K562 (cell line): Measurements from ENCODE around the gene KCP. TPM values are rescaled to one million over a fixed set of nuclear protein-coding genes. Genes with fewer than 3 reads are reported as not detected.
A peak's percentile ranks its signal among the peaks of the same experiment; 100 is the strongest.

Experiments used
- BRCA1 ChIP-seq, 2 experiments: fragments of 450-650 bp in 1 of 2; sonication (generic) in 1 of 2; formaldehyde crosslinking in 1 of 2; IDR thresholded peaks; 2 replicates each; pipeline versions ENCODE4 v1.5.0 to v1.6.1; 2017 to 2020; ENCODE audit warnings: mild to moderate bottlenecking in 1 of 2, missing genetic modification reagents in 1 of 2
- DACH1 ChIP-seq: fragments of 450-650 bp; IDR thresholded peaks from 2 replicates; pipeline ENCODE4 v1.6.1; 2018; ENCODE audit not compliant: partially characterized antibody
- NFIC ChIP-seq: fragments of 450-650 bp; IDR thresholded peaks from 2 replicates; pipeline ENCODE4 v1.6.1; 2017; ENCODE audit warnings: mild to moderate bottlenecking, inconsistent platforms
- RBM22 ChIP-seq: fragments of 200-400 bp; formaldehyde crosslinking; IDR thresholded peaks from 2 replicates; pipeline ENCODE4 v1.6.1; 2018; ENCODE audit warnings: low read length, low read depth; ENCODE audit not compliant: poor library complexity, severe bottlenecking
- TEAD2 ChIP-seq: fragments of 450-650 bp; IDR thresholded peaks from 2 replicates; pipeline ENCODE4 v1.6.1; 2016; ENCODE audit warnings: missing genetic modification characterization, control low read depth, missing compliant biosample characterization
- ZKSCAN1 ChIP-seq: fragments of 150-350 bp; IDR thresholded peaks from 2 replicates; pipeline ENCODE4 v1.6.1; 2016; ENCODE audit warnings: low read depth, low read length
- ZNF316 ChIP-seq: fragments of 450-650 bp; IDR thresholded peaks from 2 replicates; pipeline ENCODE4 v1.6.1; 2016
- ZNF644 ChIP-seq: fragments of 200-800 bp; sonication (Bioruptor generic); IDR thresholded peaks from 2 replicates; pipeline ENCODE4 v1.6.1; 2016; ENCODE audit warnings: low read depth, missing genetic modification characterization, missing compliant biosample characterization
- ZNF75A ChIP-seq: fragments of 450-650 bp; formaldehyde crosslinking; IDR thresholded peaks from 2 replicates; pipeline ENCODE4 v1.4.0; 2020; ENCODE audit warnings: mild to moderate bottlenecking
- polyA plus RNA-seq, 8 experiments: library from polyadenylated mRNA; depleted of rRNA in 4 of 8; stranded (reverse) in 5 of 8; unstranded in 3 of 8; fragments of >200 nt; fragmentation: Nextera tagmentation in 2 of 8; fragmentation: Illumina TruSeq in 1 of 8; extraction: Ambion mirVana in 2 of 8; extraction: Trizol in 1 of 8; gene quantifications; 2 replicates each; pipeline versions ENCODE4 v1.2.1 to v1.2.3, GENCODE V29; 2011 to 2014; ENCODE audit warnings: inconsistent platforms in 1 of 8, missing spikeins in 1 of 8
- total RNA-seq, 7 experiments: library from RNA; depleted of rRNA in 6 of 7; stranded (reverse); fragments of >200 nt in 6 of 7; fragmentation: Illumina TruSeq in 2 of 7; extraction: Trizol in 2 of 7; gene quantifications; 2 replicates each; pipeline versions ENCODE4 v1.2.1 to v1.2.3, GENCODE V29; 2011 to 2021; ENCODE audit warnings: low replicate concordance in 1 of 7
- TF ChIP-seq, protein P1 (sequence below): IDR thresholded peaks from 3 replicates; pipeline ENCODE4 v1.6.1; 2011; ENCODE audit warnings: borderline replicate concordance, mild to moderate bottlenecking; ENCODE audit not compliant: insufficient read length, insufficient read depth
- TF ChIP-seq, protein P2 (sequence below): sonication (generic); formaldehyde crosslinking; IDR thresholded peaks from 2 replicates; pipeline ENCODE4 v1.8.1; 2023; ENCODE audit warnings: mild to moderate bottlenecking, missing genetic modification reagents
- TF ChIP-seq, protein P3 (sequence below): sonication (generic); formaldehyde crosslinking; IDR thresholded peaks from 2 replicates; pipeline ENCODE4 v1.9.0; 2022; ENCODE audit warnings: mild to moderate bottlenecking, missing genetic modification reagents
- TF ChIP-seq, protein P4 (sequence below): fragments of 450-650 bp; IDR thresholded peaks from 2 replicates; pipeline ENCODE4 v1.6.1; 2014; ENCODE audit warnings: low read depth, mild to moderate bottlenecking, moderate library complexity, borderline replicate concordance
- TF ChIP-seq, protein P5 (sequence below), 2 experiments: fragments of 150-350 bp in 1 of 2; IDR thresholded peaks; 2 replicates each; pipeline ENCODE4 v1.6.1; 2012 to 2016; ENCODE audit warnings: low read depth in 2 of 2, low read length in 2 of 2, mild to moderate bottlenecking in 1 of 2, moderate library complexity in 1 of 2

Gene KCP
- total and polyA plus RNA-seq, 9 of the 15 experiments (the other 6 are each of a cell fraction or from before 2014, with no cell fraction given): 0.06 to 0.17 (median 0.12) TPM; not detected in 3

DNA sequence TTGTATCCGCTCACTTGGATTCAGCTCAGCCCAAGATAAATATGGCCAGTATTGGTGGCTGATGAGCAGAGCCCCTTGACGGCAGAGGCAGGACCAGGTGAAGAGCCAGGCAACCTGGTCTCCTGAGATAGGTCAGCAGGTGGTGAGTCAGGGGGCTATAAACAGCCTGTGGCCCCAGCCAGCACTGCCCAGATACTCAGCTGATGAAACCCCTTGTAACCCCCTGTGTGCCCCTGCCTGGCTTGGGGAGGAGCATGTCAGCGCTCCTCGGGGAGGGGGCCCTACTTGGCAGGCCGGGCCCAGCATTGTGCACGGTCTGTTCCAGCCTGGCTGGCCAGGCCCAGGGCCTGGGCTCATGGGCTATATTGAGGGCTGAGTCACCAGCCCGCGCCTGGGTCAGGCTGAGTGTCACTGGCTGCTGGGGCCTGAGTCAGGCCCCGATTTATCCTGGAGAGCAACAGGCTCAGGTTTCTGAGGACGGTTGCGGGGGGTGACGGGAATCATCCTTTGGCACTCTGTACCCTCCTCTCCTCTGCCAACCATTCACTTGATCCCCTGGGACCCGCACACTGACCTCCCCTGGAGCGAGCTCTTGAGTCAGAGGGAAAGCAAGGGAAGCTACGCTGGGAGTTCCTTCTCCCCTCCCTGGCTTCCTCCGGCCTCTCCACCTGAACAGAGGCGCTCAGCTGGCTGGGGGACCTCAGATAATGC, 83.1 kb downstream of the KCP start (continued):
- 0 out of 2 replicates have a peak, but pooled peaks have one; percentile 36 for TF ChIP-seq ZKSCAN1
- TF ChIP-seq, protein P1, sequence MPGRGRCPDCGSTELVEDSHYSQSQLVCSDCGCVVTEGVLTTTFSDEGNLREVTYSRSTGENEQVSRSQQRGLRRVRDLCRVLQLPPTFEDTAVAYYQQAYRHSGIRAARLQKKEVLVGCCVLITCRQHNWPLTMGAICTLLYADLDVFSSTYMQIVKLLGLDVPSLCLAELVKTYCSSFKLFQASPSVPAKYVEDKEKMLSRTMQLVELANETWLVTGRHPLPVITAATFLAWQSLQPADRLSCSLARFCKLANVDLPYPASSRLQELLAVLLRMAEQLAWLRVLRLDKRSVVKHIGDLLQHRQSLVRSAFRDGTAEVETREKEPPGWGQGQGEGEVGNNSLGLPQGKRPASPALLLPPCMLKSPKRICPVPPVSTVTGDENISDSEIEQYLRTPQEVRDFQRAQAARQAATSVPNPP: no peak
- peak; percentile 64; the same call in 1 of the 2 replicates for TF ChIP-seq ZNF644 (tag)
- TF ChIP-seq, protein P2, sequence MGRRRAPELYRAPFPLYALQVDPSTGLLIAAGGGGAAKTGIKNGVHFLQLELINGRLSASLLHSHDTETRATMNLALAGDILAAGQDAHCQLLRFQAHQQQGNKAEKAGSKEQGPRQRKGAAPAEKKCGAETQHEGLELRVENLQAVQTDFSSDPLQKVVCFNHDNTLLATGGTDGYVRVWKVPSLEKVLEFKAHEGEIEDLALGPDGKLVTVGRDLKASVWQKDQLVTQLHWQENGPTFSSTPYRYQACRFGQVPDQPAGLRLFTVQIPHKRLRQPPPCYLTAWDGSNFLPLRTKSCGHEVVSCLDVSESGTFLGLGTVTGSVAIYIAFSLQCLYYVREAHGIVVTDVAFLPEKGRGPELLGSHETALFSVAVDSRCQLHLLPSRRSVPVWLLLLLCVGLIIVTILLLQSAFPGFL (CRISPR knock-in tag): 0 out of 2 replicates have a peak, but pooled peaks have one; percentile 60
- TF ChIP-seq, protein P3, sequence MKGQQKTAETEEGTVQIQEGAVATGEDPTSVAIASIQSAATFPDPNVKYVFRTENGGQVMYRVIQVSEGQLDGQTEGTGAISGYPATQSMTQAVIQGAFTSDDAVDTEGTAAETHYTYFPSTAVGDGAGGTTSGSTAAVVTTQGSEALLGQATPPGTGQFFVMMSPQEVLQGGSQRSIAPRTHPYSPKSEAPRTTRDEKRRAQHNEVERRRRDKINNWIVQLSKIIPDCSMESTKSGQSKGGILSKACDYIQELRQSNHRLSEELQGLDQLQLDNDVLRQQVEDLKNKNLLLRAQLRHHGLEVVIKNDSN (CRISPR knock-in tag): no peak
- TF ChIP-seq, protein P4, sequence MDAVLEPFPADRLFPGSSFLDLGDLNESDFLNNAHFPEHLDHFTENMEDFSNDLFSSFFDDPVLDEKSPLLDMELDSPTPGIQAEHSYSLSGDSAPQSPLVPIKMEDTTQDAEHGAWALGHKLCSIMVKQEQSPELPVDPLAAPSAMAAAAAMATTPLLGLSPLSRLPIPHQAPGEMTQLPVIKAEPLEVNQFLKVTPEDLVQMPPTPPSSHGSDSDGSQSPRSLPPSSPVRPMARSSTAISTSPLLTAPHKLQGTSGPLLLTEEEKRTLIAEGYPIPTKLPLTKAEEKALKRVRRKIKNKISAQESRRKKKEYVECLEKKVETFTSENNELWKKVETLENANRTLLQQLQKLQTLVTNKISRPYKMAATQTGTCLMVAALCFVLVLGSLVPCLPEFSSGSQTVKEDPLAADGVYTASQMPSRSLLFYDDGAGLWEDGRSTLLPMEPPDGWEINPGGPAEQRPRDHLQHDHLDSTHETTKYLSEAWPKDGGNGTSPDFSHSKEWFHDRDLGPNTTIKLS: peak; percentile 47; the same call in 1 of the 2 replicates
- peak; percentile 25 for TF ChIP-seq DACH1
- TF ChIP-seq TEAD2 (tag): no peak
- peak; percentile 9; the same call in 1 of the 2 replicates for TF ChIP-seq NFIC
- peak; percentile 46; the same call in 1 of the 2 replicates for TF ChIP-seq ZNF316
- TF ChIP-seq ZNF75A (CRISPR knock-in tag): no peak
- no peak for TF ChIP-seq BRCA1 (IDR thresholded peaks at IDR 0.05)
- no peak for TF ChIP-seq BRCA1 (CRISPR knock-in tag; IDR thresholded peaks at IDR 0.05)
- TF ChIP-seq, protein P5, sequence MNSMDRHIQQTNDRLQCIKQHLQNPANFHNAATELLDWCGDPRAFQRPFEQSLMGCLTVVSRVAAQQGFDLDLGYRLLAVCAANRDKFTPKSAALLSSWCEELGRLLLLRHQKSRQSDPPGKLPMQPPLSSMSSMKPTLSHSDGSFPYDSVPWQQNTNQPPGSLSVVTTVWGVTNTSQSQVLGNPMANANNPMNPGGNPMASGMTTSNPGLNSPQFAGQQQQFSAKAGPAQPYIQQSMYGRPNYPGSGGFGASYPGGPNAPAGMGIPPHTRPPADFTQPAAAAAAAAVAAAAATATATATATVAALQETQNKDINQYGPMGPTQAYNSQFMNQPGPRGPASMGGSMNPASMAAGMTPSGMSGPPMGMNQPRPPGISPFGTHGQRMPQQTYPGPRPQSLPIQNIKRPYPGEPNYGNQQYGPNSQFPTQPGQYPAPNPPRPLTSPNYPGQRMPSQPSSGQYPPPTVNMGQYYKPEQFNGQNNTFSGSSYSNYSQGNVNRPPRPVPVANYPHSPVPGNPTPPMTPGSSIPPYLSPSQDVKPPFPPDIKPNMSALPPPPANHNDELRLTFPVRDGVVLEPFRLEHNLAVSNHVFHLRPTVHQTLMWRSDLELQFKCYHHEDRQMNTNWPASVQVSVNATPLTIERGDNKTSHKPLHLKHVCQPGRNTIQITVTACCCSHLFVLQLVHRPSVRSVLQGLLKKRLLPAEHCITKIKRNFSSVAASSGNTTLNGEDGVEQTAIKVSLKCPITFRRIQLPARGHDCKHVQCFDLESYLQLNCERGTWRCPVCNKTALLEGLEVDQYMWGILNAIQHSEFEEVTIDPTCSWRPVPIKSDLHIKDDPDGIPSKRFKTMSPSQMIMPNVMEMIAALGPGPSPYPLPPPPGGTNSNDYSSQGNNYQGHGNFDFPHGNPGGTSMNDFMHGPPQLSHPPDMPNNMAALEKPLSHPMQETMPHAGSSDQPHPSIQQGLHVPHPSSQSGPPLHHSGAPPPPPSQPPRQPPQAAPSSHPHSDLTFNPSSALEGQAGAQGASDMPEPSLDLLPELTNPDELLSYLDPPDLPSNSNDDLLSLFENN (IDR thresholded peaks at IDR 0.05; ENCODE audit: low read depth in 2 of 2, low read length in 2 of 2): peak in 1 of 2 experiments; percentile 66; a peak in 1 of 4 replicates
- peak; percentile 61 for TF ChIP-seq RBM22
